Stimulated activated CD4-positive, alpha-beta T cell treated with anti-CD3 and anti-CD28 coated beads, Interleukin-1b, Interleukin-23, amount 100 ng/mL, for 48 hours (primary cell): ENCODE results near the gene FAM107B.

Experiments used
- DNase-seq: peaks from one replicate; pipeline ENCODE4 v3.0.0-alpha.2; 2020

FAM107B gene

DNA sequence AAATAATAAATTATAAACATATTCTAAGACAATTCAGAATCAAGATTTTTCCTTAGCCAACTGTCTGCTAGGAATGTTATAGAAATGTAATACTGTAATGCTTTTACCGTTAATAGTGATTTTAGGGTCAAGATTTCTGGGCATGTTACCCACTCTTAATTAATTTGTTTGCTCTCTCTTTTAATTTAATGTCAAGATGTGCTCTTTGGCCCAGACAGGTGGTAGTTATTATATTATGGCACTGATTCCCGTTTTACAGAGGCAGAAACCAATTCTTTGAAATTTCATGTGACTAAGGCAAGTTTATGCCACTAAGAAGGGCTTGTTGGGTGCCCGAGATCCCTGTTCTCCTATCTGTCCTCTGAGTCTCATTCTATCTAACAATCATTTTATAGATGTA is 959 bp upstream of the FAM107B start:
- no peak for DNase-seq

DNA sequence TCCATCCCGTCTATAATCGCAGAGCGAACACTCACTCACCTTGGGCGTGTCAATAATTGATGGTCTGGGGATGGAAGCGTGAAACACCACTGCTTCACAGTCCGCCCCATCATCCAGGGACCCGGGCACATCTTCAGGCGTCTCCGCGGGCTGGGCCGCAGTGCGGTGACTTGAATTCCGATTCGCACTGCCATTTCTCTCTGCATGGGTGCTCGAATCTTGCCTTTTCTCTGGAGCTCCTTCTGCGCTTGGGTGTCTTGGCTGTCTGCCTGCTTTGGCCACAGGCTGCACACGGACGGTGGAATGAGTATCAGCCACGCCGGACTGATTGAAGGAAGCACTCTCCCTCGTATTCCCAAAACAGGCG is 500 bp downstream of the FAM107B start:
- no peak for DNase-seq

DNA sequence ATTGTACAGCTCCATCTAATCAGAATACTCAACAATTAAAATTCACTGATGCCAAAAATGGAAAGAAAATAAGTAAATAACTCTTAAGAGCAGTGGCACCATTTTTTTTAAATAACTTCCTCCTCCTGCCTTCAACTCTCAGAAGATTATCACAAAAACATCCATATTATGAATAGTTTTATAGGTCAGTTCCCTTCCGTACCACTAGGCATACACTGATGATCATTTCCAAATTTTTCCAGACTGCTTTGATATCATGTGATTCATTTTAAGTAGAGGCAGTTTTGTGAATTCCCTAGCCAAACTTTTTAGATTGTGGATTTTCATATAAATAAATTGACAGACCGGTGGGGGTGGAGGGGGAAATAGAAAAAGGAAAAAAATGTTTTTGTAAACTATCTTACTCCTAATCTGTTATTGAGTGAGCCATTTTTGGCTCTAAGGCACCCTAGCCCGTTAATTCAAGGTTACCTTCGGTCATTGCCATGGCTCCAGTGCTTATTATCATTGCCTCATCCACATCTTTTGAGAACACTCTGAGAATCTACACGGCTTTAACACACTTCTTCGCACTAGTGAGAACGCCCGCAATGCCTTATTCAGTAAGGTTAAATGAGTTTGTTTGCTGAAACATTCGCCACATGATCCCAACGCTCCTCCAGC is 1.0 kb downstream of the FAM107B start:
- DNase-seq = no peak

DNA sequence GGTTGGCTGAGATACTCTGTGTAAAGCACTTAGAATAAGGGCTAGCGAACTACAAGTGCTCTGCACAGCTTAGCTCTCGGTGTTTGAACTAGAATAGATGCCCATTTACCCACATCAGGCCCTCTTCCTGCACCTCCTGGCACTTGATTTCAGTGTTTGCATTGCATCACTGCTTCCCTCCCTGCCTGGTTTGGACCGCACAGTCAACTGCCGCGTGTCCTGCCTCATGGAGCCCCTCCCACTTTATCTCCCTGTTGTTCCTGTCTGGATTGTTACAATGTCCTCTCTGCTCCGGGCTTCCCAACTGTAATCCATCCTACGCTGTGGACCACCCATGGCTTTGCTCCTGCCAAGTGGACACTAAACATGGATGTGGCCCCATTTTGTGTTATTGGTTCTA is 2.3 kb downstream of the FAM107B start:
- no peak for DNase-seq

DNA sequence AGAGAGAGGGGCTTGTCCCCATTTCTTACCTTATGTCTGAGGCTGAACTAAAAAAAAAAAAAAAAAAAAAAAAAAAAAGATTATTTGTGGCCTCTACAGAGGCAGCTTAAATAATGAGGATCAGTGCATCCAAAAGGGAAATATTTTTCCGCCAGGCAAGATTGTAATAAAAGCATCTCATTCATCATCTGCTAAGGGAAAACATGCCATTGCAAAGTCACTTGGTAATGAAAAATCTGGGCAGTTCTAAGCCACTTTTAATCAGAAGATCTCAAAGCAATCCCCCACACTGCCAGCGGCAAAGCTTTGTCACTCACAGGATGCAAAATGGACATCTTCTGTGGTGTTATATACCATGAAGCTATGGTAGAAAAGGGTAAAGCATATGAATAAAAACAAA is 3.8 kb downstream of the FAM107B start:
- DNase-seq = no peak

DNA sequence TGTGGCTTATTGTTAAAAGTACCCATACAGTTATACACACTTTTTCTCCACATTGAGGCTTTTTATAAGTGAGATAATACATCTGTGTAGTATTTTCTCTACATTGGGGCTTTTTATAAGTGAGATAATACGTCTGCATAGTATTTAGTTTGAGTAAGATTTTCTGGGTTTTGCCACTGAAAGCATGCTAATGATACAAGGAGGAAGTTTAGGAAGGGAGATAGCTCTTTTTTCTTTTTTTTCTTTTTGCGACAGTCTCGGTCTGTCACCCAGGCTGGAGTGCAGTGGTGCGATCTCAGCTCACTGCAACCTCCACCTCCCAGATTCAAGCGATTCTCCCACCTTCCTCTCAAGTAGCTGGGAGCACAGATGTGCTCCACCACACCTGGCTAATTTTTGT is 13.3 kb downstream of the FAM107B start:
- no peak for DNase-seq

DNA sequence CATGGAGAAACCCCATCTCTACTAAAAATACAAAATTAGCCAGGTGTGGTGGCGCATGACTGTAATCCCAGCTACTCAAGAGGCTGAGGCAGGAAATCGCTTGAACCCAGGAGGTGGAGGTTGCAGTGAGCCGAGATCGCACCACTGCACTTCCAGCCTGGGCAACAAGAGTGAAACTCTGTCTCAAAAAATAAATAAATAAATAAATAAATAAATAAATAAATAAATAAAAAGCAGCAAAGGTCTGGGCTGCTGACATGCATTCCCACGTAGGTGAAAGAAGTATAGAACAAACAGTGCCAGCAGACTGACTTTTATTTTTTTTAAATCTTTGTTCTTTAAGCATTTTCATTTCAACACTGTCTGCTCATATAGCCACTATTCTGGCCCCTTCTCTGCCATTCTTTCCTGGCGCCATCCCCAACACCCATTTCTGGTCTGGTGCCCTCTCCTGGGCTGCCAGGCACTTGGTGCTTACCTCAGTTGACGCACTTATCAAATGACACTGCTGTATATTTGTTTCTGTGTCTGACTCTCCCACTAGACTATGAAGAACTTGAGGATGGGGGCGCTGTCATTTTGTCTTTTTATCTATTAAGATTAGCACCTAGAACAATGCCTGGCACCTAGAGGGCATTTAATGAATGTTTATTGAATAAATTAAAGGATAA is 15.6 kb downstream of the FAM107B start:
- peak; percentile 15 for DNase-seq

DNA sequence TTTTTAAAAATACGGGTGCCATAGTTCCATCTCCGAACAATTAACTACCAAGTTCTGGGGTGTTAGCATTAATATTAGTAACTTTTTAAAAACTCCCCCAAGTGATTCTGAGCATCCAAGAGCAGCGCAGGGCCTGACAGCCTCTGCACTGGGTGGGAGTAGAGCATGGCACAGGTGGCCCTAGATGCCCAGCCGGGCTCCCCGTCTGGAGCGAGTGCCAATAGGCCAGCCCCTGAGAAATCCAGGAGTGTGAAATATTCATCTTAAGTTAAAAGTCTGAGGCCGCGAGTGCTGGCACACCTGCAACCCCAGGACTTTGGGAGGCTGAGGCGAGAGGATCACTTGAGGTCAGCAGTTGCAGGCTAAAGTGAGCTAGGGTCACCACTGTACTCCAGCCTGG is 16.2 kb downstream of the FAM107B start:
- DNase-seq = no peak

DNA sequence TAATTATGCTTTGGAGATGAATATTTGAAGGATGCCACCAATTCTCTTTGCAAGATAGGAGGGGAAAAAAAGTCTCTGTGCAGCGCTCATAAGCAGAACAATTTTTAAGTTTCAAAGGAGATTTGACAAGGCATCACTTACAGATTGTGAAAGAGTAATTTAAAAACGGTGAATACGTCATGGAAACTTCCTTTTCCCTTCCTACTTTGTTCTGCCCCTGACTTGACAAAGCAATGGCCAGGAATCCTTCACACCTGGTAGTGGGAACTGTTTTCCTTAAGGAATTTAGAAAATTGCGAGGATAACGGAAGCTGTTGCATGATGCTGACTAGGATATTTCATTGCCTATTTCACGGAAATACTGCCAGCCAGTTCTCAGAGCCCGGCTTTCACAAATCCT is 16.7 kb downstream of the FAM107B start:
- no peak for DNase-seq

DNA sequence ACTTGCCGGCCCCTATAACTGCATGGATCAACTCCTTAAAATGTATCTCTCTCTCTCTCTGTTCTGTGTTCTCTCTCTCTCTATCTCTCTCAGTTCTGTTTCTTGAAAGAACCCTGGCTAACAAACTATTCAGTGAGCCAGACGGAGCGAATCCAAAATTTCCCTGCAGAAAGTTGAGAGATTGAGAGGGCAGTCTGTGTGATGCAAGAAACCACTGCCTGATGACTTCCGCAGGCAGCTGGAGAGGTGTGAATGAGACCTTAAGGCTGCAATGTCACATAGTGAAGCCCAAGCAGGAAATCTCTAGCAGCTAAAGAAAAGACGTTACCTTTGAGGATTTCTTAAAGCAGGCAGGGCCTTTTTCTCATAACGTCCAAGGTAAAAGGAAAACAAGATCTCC is 17.3 kb downstream of the FAM107B start:
- no peak for DNase-seq

DNA sequence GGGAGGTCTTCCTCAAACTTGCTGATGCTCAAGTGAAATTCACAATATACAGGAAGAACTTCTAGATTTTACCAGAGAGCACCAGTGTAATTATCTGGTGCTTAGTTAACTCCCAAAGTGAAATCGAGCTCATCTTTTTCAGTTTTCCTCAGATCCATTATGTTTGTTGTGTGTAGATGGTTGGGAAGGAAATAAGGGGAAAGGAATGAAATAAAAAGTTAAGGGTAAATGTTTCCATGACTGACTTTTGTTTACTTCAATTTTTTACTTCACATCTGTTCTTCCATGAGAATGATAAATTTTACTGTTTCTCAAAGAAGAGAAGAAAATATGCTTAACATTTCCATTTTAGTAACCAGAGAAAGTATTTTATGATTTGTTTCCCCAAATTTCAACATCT is 21.3 kb downstream of the FAM107B start:
- no peak for DNase-seq

DNA sequence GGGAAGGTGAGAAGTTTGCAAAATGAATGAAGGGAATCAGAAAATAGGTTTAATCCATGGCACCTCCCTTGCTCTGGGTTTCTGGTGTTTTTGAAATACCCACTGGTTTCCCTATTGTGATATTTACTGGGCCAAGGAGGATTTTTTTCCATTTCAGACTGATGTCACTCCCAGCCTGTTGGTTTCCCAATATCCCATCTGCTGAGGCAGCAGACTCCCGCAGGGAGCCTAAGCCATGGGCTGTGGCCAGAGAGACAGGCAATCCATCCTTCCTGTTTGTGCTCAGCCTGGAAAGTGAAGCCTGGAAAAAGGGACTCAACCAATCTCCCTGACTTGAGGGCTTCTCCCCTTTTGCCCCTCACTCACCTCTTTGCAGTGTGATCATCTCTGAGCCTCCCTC is 22.8 kb downstream of the FAM107B start:
- no peak for DNase-seq

DNA sequence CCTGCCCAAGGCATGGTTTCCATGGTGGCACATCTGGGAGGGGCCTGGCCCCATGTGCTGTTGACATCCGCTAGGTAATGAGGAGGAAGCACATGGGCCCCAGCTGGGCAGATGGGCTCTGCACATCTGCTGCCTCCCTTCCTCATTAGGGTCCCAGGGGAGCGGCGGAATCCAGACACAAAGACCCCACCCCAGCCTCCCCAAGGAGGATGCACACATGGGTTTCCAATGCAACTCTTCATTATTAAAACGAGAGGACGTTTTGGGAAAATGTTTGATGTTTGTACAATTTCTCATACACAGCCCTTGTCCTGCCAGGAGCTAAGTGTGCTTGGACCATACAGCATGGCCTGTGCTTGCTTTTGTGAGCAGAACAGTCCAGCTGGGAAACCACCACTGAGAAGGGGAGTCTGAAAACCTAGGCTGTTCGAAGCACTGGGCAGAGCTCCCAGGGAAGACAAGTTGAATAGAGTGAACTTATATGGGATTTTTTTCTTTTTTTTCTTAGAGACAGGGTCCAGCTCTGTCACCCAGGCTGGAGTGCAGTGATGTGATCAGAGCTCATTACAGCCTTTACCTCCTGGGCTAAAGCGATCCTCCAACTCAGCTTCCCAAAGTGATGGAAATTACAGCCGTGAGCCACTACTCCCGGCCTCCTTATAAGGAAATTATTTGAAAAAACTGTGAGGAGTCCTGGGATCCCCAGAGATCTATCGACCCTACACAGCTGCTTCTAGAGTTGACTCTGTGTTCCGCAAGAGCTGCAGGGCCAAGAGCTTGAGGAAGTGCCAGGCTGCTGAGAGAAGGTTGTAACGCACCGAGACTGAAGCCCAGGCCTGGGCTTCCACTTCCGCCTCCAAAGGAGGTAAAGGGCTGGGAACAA is 23.4 kb downstream of the FAM107B start:
- DNase-seq = no peak

DNA sequence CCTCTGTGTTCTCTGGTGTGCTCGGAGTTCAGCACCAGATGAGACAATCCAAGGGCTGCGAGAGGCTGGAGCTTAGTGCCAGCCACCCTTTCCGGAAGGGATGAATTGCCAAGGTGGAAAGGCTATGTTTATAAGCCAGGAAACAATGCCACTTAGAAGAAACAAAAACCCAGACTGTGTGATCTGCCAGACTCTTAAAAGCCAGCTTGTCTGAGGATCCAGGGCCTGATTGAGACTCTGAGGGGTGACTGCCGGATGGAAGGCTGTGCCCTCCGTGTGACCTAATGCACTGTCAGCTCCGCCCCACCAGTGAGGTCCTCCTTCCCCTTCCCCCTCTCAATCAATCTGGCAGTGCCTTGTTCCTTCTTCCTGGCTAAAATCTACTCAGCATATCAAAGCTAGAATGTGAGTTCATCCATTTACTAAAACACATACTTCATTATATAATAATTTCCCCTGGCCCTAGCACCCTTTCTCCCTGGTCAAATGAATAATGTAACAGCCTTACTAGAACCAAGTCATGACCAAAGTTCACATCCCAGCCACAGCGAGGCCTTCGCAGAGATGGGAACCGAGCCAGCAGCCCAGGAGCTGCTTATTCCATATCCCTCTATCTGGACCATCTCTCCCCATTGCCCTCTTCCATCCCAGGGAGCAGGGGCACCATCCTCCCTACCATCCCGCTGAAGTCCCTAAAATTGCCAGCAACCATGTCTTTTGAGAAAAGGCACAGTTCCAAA is 25.5 kb downstream of the FAM107B start:
- DNase-seq = no peak

DNA sequence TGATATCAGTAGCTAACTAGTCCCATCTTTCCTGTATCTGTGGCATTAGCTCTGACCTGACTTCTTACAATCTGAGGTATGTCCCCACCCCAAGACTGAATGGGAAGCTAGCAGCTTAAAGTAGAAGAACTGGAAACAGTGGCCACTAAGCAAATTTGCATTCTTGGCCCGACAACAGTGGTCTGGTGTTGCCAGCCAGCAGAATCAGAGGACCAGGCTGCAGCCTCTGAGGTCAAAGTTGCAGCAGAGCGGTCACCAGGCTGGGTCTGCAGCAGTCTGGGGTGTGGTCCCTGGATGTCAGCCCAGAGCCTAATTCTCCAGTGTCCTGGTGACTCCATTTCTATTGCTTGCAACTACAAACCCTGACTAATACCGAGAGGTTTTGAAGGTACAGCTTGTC is 26.3 kb downstream of the FAM107B start:
- DNase-seq = no peak

DNA sequence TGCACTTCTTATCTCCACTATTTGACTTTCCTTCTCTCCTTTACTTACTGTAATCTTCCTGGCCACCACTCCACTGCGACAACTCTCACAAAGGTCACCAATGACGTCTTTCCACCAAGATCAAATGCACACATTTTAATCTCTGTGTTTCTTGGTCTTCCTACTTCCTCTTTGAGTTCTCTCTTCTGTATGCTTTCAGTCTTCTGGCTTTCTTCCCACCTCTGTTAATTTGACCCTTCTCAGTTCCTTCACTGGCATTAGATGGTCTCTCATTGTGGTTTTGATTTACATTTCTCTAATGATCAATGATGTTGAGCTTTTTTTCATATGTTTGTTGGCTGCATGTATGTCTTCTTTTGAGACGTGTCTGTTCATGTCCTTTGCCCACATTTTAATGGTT is 31.9 kb downstream of the FAM107B start:
- DNase-seq = no peak

DNA sequence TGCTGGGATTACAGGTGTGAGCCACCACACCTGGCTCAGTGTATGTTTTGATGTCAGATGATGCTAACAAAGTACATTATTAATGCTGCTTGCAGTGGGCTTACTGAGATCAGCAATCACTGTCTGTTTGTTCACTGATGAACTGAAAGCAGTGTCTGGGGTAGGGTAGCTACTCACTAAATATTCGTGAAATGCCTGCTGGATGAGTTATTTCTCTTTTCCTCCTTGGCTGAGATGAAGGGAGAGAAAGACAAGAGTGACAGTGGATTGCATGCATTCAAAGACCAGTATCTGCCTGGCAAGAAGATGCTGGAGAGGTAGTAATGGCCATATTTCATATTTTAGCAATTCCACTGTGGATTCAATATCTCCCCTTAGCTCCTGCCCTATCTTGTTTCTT is 32.3 kb downstream of the FAM107B start:
- DNase-seq = no peak

DNA sequence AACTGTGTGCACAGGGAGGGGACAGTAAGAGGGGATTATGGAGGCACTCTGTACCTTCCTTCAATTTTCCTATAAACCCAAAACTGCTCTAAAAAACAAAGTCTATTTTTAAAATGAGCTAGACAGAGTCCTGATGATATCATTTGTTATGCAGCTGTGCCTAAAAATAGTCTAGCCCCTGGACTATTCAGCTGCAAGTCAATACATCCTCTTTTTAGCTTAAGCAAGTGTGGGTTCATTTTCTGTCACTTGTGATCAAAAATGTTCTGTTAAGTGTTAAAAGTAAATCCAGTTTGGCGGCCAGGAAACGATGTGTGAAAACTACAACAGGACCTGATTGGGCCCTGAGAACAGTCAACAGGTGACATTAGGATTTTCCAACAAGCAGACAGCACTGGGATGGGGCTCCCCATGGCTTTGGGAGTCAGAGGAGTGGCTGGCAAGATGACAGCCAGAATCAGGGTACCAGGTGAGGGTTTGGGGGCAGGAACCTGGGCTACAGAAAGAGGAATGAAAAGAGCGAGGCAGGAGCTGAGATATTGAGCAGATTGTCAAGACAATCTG is 33.9 kb downstream of the FAM107B start:
- no peak for DNase-seq

DNA sequence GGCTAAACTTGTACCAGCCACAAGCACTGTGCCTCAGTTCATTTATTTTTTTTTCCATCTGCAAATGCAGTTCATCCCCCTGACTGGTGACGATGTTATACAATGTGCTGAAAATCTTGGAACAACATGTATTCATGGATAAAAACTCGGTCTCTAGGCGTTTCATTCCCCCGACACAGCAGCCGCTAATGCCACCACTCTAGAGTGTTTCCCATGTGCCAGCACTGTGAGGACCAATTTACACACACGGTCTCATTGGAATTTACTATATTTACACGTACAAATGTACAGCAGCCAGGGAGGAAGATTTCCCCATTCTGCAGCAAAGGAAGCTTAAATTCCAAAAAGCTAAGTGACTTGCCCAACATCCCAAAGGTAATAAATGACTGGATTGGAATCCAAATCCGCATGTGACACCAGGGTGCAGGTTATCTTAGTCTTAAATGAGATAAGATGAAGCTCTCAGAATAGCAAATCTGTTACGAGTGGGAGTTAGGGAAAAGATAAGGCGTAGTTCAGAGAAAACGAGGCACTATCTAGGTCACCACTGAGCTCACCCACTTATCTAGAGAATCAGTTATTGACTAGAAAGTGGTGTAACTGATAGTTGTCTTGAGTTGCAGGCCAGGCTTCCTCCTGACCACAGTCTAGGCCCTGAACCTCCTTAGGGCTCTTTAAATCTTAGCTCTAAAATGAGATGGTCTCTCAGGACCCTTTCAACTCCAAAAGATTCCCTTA is 36.7 kb downstream of the FAM107B start:
- DNase-seq = no peak

DNA sequence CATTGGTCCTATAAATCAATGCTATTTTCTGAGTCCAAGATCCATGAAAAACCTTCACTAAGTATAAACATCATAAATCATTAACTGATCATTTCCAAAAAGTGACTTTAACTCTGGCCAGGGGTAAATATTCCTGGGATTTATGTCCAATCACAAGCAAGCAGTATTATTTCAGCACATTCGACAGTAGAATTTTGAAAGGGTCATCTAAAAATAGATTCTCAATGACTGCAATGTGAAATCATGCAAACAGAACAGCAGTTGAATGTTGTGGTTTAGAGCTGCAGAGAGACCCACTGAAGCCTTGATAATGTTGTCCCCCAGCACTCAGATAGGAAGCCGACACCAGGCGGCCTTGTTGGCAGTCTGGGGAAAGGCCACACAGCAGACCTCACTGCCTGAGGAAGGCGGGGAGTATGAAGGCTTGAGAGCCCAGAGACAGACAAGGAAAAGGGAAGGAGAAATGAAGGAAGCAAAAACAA is 38.1 kb downstream of the FAM107B start:
- DNase-seq = no peak

DNA sequence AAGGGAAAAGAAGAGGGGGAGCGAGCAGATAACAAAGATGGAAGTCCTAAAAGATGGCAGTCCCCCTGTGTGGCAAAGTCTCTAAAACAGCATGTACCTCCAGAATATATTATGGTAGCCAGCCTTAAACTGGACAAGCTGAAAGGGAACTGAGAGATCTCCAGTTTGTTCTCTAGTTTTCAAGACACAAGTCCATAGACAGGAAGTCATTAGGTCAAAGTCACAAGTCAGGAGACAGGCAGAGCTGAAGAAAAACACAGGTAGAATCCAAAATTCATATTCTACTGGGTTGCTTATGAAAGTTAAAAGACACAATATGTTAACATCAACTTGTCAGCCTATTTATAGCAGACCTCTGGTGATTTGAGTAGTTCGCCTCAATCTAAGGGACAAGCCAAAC is 38.7 kb downstream of the FAM107B start:
- DNase-seq = no peak

DNA sequence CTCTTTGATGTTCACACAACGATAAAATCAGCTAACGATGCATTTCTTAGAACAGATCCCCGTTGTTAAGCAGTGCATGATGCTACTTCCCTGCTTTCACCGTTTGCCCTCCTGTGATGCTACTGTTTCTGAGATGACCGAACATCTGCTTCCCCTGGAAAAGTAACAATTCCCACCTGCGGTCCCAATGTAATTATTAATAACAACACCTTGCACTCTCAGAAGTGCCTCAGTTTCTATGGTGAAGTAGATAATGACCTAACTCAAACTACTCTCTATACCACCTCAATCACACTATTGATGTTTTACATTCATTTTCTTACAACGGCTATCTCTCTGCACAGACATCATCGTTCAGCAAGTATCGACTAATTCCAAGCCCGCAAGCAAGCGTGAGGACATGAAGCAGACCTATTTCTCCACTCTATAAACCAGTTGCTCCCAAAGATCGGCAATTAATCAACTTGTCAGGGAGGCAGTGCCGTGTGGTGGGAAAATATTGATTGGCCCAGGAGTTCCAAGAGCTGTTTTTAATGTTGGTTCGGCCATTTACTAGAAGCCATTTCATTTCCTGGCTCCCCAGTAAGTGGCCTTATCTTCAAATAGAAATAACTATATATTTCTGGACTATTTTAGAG is 42.7 kb downstream of the FAM107B start:
- DNase-seq = no peak
